SW480 (cell line): ENCODE measurements around the gene TLN1.

ENCODE experiments used
- DNase-seq: peaks from one replicate; pipeline ENCODE4 v3.0.0-alpha.2; 2016; ENCODE audit warnings: low spot score

The TLN1 gene

GRCh38 chr9:35729700-35730485, 2.1 kb downstream of the TLN1 start:
- DNase-seq, result peak; percentile 82

- no peak for DNase-seq
These were observed 2.9 kb downstream of the TLN1 start for GRCh38 chr9:35729101-35729500.

- DNase-seq, result no peak
These were observed 3.7 kb downstream of the TLN1 start for GRCh38 chr9:35728041-35728971.

- no peak for DNase-seq
These were observed 4.3 kb downstream of the TLN1 start for GRCh38 chr9:35727676-35728040.

- no peak for DNase-seq
These were observed 5.1 kb downstream of the TLN1 start for GRCh38 chr9:35726931-35727330.

GRCh38 chr9:35725362-35725761, 6.6 kb downstream of the TLN1 start:
- no peak for DNase-seq

- DNase-seq, result no peak
These were observed 8.1 kb downstream of the TLN1 start for GRCh38 chr9:35723908-35724307.

- no peak for DNase-seq
These were observed 8.6 kb downstream of the TLN1 start for GRCh38 chr9:35723426-35723825.

- no peak for DNase-seq
These were observed 12.4 kb downstream of the TLN1 start for GRCh38 chr9:35719546-35719945.

- no peak for DNase-seq
These were observed 13.1 kb downstream of the TLN1 start for GRCh38 chr9:35718721-35719511.

- DNase-seq, result no peak
These were observed 14.7 kb downstream of the TLN1 start for GRCh38 chr9:35717132-35717870.

- no peak for DNase-seq
These were observed 15.8 kb downstream of the TLN1 start for GRCh38 chr9:35716230-35716629.

- DNase-seq, result no peak
These were observed 17.3 kb downstream of the TLN1 start for GRCh38 chr9:35714579-35715252.

GRCh38 chr9:35714123-35714522, 17.9 kb downstream of the TLN1 start:
- no peak for DNase-seq

- no peak for DNase-seq
These were observed 18.4 kb downstream of the TLN1 start for GRCh38 chr9:35713578-35713977.

GRCh38 chr9:35712762-35713400, 19.1 kb downstream of the TLN1 start:
- DNase-seq, result no peak

GRCh38 chr9:35711501-35712428, 20.2 kb downstream of the TLN1 start:
- no peak for DNase-seq

GRCh38 chr9:35710818-35711500, 21.0 kb downstream of the TLN1 start:
- no peak for DNase-seq

GRCh38 chr9:35708146-35708545, 23.8 kb downstream of the TLN1 start:
- DNase-seq, result no peak
